B cell (primary cell): ENCODE measurements around the gene DAAM2. TPM values are rescaled to one million over a fixed set of nuclear protein-coding genes. Genes with fewer than 3 reads are reported as not detected.

Experiments
- ATAC-seq: fragments of 200-7000 bp; cut with Tn5 transposase; one replicate; pipeline ENCODE4 v1.10.0; 2021; ENCODE audit warnings: low read depth, mild to moderate bottlenecking, moderate number of reproducible peaks, moderate library complexity
- CTCF ChIA-PET: fragments of 350-600 bp; sonication (Branson Sonifier 250); formaldehyde crosslinking; loops from one replicate; lab custom pipeline; 2021; ENCODE audit warnings: antibody characterized with exemption, inconsistent platforms; lab: Charles Lee
- POLR2A ChIA-PET: fragments of 350-600 bp; sonication (Branson Sonifier 250); formaldehyde crosslinking; loops from one replicate; lab custom pipeline; 2021; ENCODE audit warnings: antibody characterized with exemption; lab: Charles Lee
- DNase-seq: peaks from one replicate; pipeline ENCODE4 v3.0.0; 2013
- H2AFZ ChIP-seq: 2 replicates; pipeline ENCODE4 v1.6.1; 2012; ENCODE audit warnings: mild to moderate bottlenecking, low read depth, low read length; ENCODE audit not compliant: insufficient read depth, poor library complexity, severe bottlenecking
- H3K27ac ChIP-seq, 2 donors: 1 replicate in 1 of 2; 2 replicates in 1 of 2; pipeline ENCODE4 v1.5.1; 2012 to 2013; ENCODE audit warnings: low read length in 2 of 2, mild to moderate bottlenecking in 2 of 2, moderate library complexity in 1 of 2
- H3K27me3 ChIP-seq, 4 experiments: fragments of 200-600 bp in 1 of 4; sonication (generic) in 1 of 4; replicated peaks in 1 of 4; 1 replicate in 2 of 4; 2 replicates in 2 of 4; pipeline versions ENCODE4 v1.6.1 to v1.7.0; 2013 to 2016; ENCODE audit warnings: low read length in 3 of 4, mild to moderate bottlenecking in 2 of 4, mixed read lengths in 1 of 4, moderate library complexity in 1 of 4; ENCODE audit not compliant: insufficient read depth in 4 of 4, control insufficient read depth in 3 of 4; ENCODE audit errors: control extremely low read depth in 1 of 4
- H3K36me3 ChIP-seq, 2 experiments: replicated peaks in 1 of 2; 1 replicate in 1 of 2; 2 replicates in 1 of 2; pipeline versions ENCODE4 v1.6.1 to v1.7.1; 2013; ENCODE audit warnings: low read length in 1 of 2; ENCODE audit not compliant: insufficient read depth in 2 of 2, control insufficient read depth in 1 of 2; ENCODE audit errors: control extremely low read depth in 1 of 2, extremely low read depth in 1 of 2
- H3K4me1 ChIP-seq, 2 donors: fragments of 200-600 bp in 1 of 2; sonication (generic) in 1 of 2; 1 replicate in 1 of 2; 2 replicates in 1 of 2; pipeline versions ENCODE4 v1.5.1 to v1.6.1; 2013 to 2017; ENCODE audit warnings: low read length in 2 of 2; ENCODE audit not compliant: control insufficient read depth in 2 of 2, insufficient read depth in 2 of 2
- H3K4me2 ChIP-seq: replicated peaks from 2 replicates; pipeline ENCODE3; 2012; ENCODE audit warnings: mild to moderate bottlenecking, low read depth, low read length; ENCODE audit not compliant: poor library complexity, severe bottlenecking
- H3K4me3 ChIP-seq, 5 experiments: fragments of 200-600 bp in 1 of 5; sonication (generic) in 1 of 5; 1 replicate in 3 of 5; 2 replicates in 2 of 5; pipeline versions ENCODE4 v1.5.1 to v1.7.0; 2011 to 2016; ENCODE audit warnings: low read length in 4 of 5, mild to moderate bottlenecking in 4 of 5, low read depth in 2 of 5, control low read depth in 1 of 5, moderate library complexity in 1 of 5; ENCODE audit not compliant: insufficient read depth in 1 of 5; ENCODE audit errors: control extremely low read depth in 1 of 5, extremely low read depth in 1 of 5
- H3K79me2 ChIP-seq: fragments of 200-600 bp; sonication (generic); one replicate; pipeline ENCODE4 v1.6.0; 2016; ENCODE audit warnings: low read length; ENCODE audit not compliant: control insufficient read depth, insufficient read depth
- H3K9ac ChIP-seq: fragments of 200-600 bp; sonication (generic); 2 replicates; pipeline ENCODE4 v1.6.1; 2017; ENCODE audit warnings: mild to moderate bottlenecking, low read length, moderate library complexity
- H3K9me3 ChIP-seq, 3 donors: one replicate each; pipeline versions ENCODE4 v1.6.1 to v1.7.1; 2013; ENCODE audit warnings: low read length in 2 of 3; ENCODE audit not compliant: control insufficient read depth in 2 of 3, insufficient read depth in 1 of 3; ENCODE audit errors: control extremely low read depth in 1 of 3
- H4K20me1 ChIP-seq: 2 replicates; pipeline ENCODE4 v1.6.0; 2012; ENCODE audit warnings: mild to moderate bottlenecking, low read length; ENCODE audit not compliant: insufficient read depth, control insufficient read depth, poor library complexity, severe bottlenecking
- H3K27ac Mint-ChIP-seq: one replicate; pipeline ENCODE4 v1.8.0; 2021; ENCODE audit warnings: mixed read lengths
- H3K27me3 Mint-ChIP-seq: one replicate; pipeline ENCODE4 v1.8.0; 2021; ENCODE audit warnings: mixed read lengths
- H3K4me1 Mint-ChIP-seq: one replicate; pipeline ENCODE4 v1.8.0; 2021; ENCODE audit warnings: mixed read lengths
- H3K4me3 Mint-ChIP-seq: one replicate; pipeline ENCODE4 v1.8.0; 2021; ENCODE audit warnings: mixed read lengths
- H3K9me3 Mint-ChIP-seq: one replicate; pipeline ENCODE4 v1.8.0; 2022; ENCODE audit warnings: mixed read lengths; ENCODE audit not compliant: insufficient read depth
- EZH2 ChIP-seq: IDR thresholded peaks from 2 replicates; pipeline ENCODE4 v1.6.1; 2012; ENCODE audit warnings: borderline replicate concordance, low read depth, mild to moderate bottlenecking, moderate library complexity, low read length; ENCODE audit not compliant: insufficient read depth, poor library complexity, severe bottlenecking
- WGBS: methylation state at CpG from one replicate; pipeline ENCODE4 v1.1.5; 2013; ENCODE audit warnings: missing lambda C conversion rate; ENCODE audit not compliant: insufficient coverage; 5-methylcytosine and 5-hydroxymethylcytosine counted together
- intact Hi-C: fragments of 100-400 bp; cut with micrococcal nuclease; formaldehyde crosslinking; loops from one replicate; pipeline ENCODE4 v1.10.0; 2022
- polyA plus RNA-seq: library from polyadenylated mRNA; depleted of rRNA; stranded (reverse); fragments of >200 nt; gene quantifications from 2 replicates; pipeline ENCODE4 v1.2.3, GENCODE V29; 2012
- total RNA-seq, 2 donors: library from RNA; stranded (reverse); fragments of 120-200 nt in 1 of 2; gene quantifications; 1 replicate in 1 of 2; 2 replicates in 1 of 2; pipeline versions ENCODE4 v1.2.3 to v1.2.4, GENCODE V29; 2013 to 2022
- TF ChIP-seq, protein P1 (sequence below): fragments of 200-600 bp; IDR thresholded peaks from one replicate; pipeline ENCODE4 v1.8.0; 2022; ENCODE audit warnings: antibody characterized with exemption, mild to moderate bottlenecking

DAAM2 gene
- total and polyA plus RNA-seq, 2 donors (not counting 1 experiment from before 2014, with no cell fraction given) = not detected

DNA sequence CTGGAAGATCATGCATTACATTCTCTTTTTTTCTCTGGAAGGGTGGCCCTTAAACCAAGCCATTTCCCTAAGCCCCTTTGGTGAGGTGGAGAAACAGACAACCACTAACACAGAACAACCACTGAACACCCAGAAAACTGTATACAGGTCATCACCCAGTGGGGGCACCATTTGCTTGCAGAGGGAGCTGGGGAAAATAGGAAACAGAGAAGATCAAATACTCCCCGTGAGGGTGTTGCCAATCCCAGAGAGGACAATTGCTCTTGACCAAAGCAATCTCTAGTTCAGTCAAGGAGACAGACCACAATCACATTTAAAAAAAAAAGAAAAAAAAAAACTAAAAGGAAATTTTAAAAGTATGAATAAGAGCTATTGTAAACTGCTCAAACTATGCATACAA is 865 bp upstream of the DAAM2 start:
- peaks cover 57% of the 10 kb centered on the region for H3K27me3 Mint-ChIP-seq
- POLR2A ChIA-PET = no interaction called here

More for the DNA sequence above, 865 bp upstream of the DAAM2 start:
- H3K36me3 ChIP-seq = no peaks in the 10 kb centered on the region
- no peaks in the 10 kb centered on the region for H3K79me2 ChIP-seq
- H3K9ac ChIP-seq = no peak overlapping the region
- Mint-ChIP-seq H3K4me3 (no peak overlapping the region), H3K4me1 (no peaks in the 10 kb centered on the region), H3K9me3 (no peaks in the 10 kb centered on the region), H3K27ac (no peak overlapping the region)
- TF ChIP-seq EZH2 = no peak
- TF ChIP-seq, protein P1, sequence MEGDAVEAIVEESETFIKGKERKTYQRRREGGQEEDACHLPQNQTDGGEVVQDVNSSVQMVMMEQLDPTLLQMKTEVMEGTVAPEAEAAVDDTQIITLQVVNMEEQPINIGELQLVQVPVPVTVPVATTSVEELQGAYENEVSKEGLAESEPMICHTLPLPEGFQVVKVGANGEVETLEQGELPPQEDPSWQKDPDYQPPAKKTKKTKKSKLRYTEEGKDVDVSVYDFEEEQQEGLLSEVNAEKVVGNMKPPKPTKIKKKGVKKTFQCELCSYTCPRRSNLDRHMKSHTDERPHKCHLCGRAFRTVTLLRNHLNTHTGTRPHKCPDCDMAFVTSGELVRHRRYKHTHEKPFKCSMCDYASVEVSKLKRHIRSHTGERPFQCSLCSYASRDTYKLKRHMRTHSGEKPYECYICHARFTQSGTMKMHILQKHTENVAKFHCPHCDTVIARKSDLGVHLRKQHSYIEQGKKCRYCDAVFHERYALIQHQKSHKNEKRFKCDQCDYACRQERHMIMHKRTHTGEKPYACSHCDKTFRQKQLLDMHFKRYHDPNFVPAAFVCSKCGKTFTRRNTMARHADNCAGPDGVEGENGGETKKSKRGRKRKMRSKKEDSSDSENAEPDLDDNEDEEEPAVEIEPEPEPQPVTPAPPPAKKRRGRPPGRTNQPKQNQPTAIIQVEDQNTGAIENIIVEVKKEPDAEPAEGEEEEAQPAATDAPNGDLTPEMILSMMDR = no peak
- DNase-seq = no peak
- intact Hi-C loops = no loop called here
- H3K4me2 ChIP-seq = no peak overlapping the region
- H3K9me3 ChIP-seq = no peaks in the 10 kb centered on the region
- H4K20me1 ChIP-seq = no peaks in the 10 kb centered on the region
- CTCF ChIA-PET = interaction anchor here (0.7 kb wide), 1 partner anchor 206 kb away, joined by 3 read pairs; no protein-coding TSS in a partner anchor
- peaks cover 0 to 29% (median 17%) of the 10 kb centered on the region in 4 experiments for H3K27me3 ChIP-seq
- peaks cover 0 to 3% of the 10 kb centered on the region in 2 donors for H3K4me1 ChIP-seq
- no peak for ATAC-seq
- WGBS = no CpG with 5 or more reads among the region's 1 CpG
- no peak overlapping the region for H2AFZ ChIP-seq
- H3K27ac ChIP-seq = no peak overlapping the region
- H3K4me3 ChIP-seq = no peak overlapping the region
